ENCODE measurements around the gene UGT1A8.
"Not testable (repeated sequence)": the region's sequence is repeated elsewhere in the genome, so short reads cannot be mapped to it uniquely, and the experiment has no call there.

UGT1A8 gene

DNA sequence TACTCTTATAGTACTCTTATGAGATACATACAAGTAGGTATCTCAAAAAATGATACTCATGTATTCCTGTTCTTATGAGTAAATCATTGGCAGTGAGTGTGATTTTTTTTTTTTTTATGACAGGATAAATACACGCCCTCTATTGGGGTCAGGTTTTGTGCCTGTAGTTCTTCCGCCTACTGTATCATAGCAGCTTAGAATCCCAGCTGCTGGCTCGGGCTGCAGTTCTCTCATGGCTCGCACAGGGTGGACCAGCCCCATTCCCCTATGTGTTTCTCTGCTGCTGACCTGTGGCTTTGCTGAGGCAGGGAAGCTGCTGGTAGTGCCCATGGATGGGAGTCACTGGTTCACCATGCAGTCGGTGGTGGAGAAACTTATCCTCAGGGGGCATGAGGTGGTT lies at the start of gene UGT1A8:
Gene UGT1A8, plus strand, starts transcription at position 158 of the 400 bp plus-strand sequence. Its CDS starts 75 bp downstream, at position 233.
- not testable (repeated sequence) for DNase-seq (ENCODE audit: low spot score)

DNA sequence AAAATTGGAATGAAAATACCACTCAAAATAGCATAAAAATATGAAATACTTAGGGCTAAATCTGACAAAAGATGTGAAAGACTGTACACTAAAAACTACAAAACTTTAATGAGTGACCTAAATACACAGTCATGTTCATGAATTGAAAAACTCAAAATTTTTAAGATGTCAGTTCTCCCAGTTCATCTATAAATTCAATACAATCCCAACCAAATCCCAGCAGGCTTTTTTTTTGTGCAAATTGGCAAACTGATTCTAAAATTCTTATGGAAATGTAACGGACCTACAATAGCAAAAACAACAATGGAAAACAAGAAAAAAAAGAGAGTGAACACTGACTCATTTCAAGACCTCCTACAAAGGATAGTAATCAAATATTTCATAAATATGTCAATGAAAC lies 46.4 kb upstream of the UGT1A8 start:
- no peak for DNase-seq (ENCODE audit: low spot score)

DNA sequence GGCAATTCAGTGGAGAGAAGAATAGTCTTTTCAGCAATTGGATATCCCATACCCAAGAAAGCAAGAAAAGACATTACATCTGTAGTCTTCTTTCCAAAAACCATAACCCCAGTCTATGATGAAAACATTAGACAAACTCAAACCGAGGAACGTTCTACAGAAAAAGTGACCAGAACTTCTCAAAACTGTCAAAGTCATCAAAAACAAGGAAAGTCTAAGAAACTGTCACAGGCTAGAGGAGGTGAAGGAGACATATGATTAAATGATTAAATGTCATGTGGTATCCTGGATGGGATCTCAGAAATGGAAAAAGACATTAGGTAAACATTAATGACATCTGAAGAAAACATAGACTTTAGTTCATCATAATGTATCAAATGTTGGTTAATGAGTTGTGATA lies 46.0 kb upstream of the UGT1A8 start:
- DNase-seq (ENCODE audit: low spot score), result no peak

DNA sequence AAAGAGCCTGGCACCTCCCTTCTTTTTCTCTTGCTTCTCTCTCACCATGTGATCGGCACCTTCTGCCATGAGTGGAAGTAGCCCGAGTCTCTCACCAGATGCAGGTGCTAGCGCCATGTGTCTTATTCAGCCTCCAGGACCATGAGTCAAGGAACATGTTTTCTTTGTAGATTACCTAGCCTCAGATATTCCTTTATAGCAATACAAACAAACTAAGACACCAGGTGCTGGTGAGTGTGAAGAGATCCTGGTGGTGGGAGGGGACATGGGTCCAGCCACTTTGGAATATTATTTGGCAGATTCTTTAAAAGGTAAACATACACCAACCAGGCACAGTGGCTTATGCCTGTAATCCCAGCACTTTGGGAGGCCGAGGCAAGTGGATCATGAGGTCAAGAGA lies 45.0 kb upstream of the UGT1A8 start:
- DNase-seq (ENCODE audit: low spot score), result no peak

DNA sequence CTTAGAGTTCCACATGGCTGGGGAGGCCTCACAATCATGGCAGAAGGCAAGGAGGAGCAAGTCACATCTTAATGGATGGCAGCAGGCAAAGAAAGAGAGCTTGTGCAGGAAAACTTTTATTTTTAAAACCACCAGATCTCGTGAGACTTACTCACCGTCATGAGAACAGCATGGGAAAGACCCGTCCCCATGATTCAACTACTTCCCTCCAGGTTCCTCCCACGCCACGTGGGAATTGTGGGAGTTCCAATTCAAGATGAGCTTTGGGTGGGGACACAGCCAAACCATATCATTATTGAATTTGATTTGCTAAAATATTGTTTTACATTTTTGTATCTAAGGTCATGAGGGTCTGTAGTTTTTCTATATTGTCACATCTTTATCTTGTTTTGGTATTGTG lies 40.1 kb upstream of the UGT1A8 start:
- not testable (repeated sequence) for DNase-seq (ENCODE audit: low spot score)

DNA sequence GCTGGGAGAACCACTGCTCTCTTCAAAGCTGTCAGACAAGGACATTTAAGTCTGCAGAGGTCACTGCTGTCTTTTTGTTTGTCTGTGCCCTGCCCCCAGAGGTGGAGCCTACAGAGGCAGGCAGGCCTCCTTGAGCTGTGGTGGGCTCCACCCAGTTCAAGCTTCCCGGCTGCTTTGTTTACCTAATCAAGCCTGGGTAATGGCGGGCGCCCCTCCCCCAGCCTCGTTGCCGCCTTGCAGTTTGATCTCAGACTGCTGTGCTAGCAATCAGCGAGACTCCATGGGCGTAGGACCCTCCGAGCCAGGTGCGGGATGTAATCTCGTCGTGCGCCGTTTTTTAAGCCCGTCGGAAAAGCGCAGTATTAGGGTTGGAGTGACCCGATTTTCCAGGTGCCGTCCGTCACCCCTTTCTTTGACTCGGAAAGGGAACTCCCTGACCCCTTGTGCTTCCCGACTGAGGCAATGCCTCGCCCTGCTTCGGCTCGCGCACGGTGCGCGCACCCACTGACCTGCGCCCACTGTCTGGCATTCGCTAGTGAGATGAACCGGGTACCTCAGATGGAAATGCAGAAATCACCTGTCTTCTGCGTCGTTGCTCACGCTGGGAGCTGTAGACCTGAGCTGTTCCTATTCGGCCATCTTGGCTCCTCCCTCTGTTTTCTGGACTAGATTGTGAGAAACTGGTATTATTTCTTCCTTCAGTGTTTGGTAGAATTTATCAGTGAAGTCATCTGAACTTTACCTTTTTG lies 34.0 kb upstream of the UGT1A8 start:
- not testable (repeated sequence) for DNase-seq (ENCODE audit: low spot score)

DNA sequence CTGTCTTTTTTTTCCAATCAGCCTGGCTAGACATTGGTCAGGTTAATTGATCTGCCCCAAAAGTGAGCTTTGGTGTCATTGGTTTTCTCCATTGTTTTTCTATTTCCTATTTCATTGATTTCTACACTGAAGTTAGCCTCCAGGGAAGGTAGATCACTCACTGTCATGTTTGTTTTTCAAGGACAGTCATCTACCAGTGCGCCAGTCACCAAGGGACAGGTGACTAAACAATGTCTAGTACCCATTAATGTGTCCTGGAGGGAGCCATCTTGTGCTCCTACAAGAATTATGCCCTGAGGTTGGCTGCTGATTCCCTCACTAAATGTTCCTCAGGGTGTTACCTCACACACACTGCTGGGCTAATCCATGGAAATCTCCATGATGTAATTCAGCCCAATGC lies 33.2 kb upstream of the UGT1A8 start:
- no peak for DNase-seq (ENCODE audit: low spot score)

DNA sequence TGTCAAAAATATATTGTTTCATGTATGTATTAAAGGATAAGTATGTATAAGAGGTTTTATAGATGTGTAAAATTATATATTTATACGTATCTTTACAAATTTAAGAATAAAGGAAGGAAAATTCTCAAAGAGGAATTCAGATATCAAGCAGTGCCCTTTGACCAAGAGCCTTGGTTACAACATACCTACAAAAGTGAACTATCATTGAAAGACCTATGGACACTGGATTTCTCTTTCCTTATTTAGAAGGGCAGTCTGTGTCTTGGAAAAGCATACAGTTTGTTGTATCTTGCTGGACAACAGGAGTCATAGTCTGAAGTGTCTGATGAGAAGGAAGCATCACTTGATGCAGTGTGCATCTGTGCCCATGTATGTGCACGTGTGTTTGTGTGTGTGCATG lies 29.0 kb upstream of the UGT1A8 start:
- DNase-seq (ENCODE audit: low spot score), result no peak

DNA sequence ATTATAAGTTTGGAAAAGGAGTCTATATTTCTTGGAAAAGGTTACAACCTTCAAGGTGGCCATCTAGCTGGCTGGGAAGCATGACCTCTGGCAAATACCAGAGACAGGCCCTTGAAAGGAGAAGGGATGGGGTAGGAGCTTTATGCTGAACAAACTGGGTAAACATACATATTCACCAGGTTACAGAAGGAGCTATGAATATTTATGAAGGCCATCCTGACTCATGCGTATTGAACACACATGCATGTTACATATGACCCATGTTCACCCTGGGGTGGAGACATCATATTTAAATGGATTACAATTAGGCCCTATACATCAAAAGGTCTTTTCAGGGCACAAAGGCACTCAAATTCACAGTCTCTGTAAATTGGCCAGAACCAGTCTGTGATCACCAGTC lies 24.7 kb upstream of the UGT1A8 start:
- DNase-seq (ENCODE audit: low spot score), result not testable (repeated sequence)

DNA sequence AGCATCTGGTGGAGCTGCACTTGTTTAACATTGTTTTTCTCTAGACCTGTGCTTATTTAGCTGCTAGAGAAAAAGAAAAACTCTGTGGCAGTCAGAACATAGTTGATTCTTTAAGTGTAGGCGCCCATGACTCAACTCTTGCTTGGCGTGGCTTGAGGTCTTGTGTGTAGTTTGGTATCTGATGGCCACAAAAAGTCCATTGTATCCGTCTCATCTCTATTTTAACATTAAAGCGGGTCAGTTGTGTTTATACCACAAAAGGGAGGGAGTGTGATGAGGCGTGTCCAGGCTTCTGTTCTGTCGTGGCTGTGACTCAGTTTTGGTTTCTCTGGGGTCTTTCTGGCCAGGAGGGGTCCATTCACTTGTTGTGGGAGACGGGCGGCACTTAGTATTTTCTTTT lies 24.2 kb upstream of the UGT1A8 start:
- no peak for DNase-seq (ENCODE audit: low spot score)

DNA sequence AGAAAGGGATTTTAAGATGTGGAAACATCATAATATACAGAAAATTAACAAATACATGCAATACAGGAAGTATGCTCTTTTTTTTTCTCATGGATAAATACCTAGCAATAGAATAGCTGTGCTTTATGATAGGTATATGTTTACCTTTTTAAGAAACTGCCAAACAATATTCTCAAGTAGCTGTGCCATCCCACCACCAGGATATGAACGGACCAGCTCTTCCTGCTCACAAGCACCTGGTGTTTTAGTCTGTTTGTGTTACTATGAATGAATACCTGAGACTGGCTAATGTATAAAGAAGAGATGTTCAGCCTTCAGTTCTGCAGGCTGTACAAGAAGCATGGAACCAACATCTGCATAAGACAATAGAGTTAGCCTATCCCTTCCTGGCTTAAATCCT lies 19.9 kb upstream of the UGT1A8 start:
- DNase-seq (ENCODE audit: low spot score), result no peak

DNA sequence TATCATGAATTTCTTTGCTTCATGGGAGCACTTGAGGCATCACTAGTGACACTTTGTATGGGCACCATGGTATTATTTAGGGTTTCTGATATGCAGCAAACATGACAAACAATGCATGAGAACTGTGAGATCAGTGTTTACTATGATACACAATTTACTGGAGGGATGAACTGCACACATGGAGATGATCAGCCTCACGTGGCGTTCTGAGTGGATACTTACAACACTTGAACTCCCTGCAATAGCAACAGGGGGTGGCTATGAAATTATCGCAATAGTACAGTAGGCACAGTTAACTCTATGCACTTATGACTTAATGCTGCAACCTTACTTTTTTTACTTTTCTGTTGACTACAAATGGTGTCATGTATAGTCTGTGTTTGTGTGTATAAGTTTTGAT lies 18.5 kb upstream of the UGT1A8 start:
- DNase-seq (ENCODE audit: low spot score), result no peak

DNA sequence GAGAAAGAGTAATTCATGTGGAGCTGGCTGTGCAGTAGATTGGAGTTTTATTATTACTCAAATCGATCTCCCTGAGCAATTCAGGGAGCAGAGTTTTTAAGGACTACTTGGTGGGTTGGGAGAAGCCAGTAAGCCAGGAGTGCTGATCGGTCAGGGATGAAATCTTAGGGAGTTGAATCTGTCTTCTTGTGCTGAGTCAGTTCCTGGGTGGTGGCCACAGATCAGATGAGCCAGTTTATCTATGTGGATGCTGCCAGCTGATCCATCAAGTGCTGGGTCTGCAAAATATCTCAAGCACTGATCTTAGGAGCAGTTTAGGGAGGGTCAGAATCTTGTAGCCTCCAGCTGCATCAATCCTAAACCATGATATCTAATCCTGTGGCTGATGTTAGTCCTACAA lies 17.0 kb upstream of the UGT1A8 start:
- no peak for DNase-seq (ENCODE audit: low spot score)

DNA sequence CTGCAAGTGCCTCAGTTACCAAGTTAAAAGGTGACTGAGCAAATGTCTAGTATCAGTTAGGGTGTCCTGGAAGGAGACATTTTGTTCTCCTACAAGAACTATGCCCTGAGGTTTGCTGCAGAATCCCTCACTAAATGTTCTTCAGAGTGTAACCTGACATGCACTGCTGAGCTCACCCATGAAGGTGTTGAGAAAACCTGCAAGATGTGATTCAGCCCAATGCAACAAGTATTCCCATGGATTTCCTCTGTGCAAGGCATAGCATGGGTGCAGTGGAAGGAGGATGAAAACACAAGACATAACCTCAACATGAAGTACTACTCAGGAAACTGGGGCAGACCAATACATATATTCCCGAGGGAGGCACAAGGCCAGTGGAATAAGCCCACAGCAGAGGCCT lies 15.4 kb upstream of the UGT1A8 start:
- no peak for DNase-seq (ENCODE audit: low spot score)

DNA sequence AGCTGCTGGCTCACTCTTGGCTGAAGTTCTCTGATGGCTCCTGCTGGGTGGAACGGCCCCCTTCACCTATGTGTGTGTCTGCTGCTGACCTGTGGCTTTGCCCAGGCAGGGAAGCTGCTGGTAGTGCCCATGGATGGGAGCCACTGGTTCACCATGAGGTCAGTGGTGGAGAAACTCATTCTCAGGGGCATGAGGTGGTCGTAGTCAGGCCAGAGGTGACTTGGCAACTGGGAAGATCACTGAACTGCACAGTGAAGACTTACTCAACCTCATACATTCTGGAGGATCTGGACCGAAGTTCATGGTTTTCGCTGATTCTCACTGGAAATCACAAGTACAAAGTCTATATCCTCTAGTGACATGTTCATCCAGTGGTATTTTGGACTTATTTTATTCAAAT lies 13.9 kb upstream of the UGT1A8 start:
- DNase-seq (ENCODE audit: low spot score), result no peak

DNA sequence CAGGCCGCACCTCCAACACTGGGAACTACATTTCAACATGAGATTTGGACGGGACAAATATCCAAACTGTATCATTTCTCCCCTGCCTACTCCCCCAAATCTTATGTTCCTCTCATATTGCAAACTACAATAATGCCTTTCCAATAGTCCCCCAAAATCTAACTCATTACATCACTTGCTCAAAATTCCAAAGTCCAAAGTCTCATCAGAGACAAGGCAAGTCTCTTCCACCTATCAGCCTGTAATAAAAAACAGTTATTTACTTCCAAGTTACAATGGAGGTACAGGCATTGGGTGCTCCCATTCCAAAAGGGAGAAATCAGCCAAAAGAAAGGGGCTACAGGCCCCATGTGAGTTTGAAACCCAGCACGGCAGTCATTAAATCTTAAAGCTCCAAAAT lies 12.6 kb upstream of the UGT1A8 start:
- no peak for DNase-seq (ENCODE audit: low spot score)

DNA sequence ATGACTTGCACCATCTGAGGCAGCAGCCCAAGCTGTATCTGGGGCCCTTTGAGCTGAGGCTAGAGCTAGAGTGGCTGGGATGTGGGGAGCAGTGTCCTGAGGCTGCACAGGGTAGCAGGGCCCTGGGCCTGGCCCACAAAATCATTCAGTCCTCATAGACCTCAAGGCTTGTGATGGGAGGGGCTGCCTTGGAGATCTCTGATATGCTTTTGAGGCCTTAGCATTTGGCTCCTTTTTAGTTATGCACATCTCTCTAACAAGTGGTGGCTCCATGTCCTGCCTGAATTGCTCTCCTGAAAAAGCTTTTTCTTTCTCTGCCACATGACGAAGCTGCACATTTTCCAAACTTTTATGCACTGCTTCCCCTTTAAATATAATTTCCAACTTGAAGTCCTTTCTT lies 11.8 kb upstream of the UGT1A8 start:
- no peak for DNase-seq (ENCODE audit: low spot score)

DNA sequence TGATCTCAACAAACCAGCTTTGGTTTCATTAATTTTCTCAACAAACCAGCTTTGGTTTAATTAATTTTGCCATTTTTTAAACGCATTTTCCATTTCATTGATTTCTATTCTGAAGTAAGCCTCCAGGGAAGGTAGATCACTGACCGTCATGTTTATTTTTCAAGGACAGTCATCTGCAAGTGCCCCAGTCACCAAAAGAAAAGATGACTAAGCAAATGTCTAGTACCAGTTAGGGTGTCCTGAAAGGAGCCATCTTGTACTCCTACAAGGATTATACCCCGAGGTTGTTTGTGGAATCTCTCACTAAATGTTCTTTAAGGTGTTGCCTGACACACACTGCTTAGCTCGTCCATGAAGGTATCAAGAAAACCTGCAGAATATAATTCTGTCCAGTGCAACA lies 6.1 kb upstream of the UGT1A8 start:
- DNase-seq (ENCODE audit: low spot score), result no peak

DNA sequence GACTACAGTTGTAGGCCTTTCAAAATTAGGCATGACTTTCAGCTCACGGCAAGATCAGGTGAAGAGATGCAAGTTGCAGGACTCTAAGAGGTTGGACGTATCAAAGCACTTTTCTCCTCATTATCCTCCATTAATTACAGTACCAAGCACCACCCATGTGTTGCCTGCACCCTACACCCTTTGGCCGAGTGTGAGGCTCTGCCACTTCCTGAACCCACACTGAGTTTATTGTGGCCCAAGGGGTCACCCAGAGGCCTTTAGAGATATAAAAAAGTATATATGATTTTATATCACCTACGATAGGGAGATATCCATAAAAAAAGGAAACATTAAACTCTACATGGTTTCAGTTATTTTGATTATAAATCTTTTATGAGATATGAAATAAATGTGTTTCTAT lies 2.8 kb downstream of the UGT1A8 start:
- no peak for DNase-seq (ENCODE audit: low spot score)

DNA sequence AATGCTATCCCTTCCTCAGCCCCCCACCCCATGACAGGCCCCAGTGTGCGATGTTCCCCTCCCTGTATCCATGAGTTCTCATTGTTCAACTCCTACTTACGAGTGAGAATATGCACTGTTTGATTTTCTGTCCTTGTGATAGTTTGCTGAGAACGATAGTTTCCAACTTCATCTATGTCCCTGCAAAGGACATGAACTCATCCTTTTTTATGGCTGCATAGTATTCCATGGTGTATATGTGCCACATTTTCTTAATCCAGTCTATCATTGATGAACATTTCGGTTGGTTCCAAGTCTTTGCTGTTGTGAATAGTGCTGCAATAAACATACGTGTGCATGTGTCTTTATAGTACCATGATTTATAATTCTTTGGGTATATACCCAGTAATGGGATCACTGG lies 4.4 kb downstream of the UGT1A8 start:
- not testable (repeated sequence) for DNase-seq (ENCODE audit: low spot score)

DNA sequence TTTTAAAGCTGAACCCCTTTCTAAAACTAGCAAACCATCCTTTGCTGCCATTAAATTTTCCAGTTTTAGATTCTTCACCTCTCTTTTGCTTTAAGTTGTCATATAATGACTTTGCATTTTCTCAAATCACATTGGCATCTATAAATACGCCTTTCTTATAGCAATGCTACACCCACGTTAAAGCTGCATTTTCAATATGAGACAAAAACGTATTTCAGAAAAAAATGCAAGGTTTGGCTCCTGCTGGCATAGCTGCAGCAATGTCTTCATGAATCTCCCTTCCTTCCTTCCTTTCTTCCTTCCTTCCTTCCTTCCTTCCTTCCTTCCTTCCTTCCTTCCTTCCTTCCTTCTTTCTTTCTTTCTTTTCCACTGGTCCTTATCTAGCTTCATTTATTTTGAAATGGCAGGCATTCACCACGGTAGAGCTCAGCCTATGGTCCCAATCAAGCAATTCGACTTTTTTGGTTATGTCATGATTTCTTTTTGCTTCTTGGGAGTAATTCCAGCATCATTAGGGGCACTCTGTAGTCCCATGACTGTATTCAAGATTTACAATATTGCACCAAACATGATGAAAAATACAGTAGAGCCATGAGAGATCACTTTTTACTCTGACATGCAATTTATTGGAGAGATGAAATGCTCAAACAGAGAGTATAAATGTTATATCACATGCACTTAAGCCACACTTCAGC lies 10.0 kb downstream of the UGT1A8 start:
- no peak for DNase-seq (ENCODE audit: low spot score)

DNA sequence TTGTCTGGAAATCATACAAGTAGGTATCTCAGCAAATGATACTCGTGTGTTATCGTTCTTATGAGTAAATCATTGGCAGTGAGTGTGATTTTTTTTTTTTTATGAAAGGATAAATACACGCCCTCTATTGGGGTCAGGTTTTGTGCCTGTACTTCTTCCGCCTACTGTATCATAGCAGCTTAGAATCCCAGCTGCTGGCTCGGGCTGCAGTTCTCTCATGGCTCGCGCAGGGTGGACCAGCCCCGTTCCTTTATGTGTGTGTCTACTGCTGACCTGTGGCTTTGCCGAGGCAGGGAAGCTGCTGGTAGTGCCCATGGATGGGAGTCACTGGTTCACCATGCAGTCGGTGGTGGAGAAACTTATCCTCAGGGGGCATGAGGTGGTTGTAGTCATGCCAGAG lies 18.9 kb downstream of the UGT1A8 start, which contains the start of gene UGT1A10:
Gene UGT1A10, plus strand, starts transcription at position 143 of the 400 bp plus-strand sequence. Its CDS starts 75 bp downstream, at position 218.
- DNase-seq (ENCODE audit: low spot score), result not testable (repeated sequence)

DNA sequence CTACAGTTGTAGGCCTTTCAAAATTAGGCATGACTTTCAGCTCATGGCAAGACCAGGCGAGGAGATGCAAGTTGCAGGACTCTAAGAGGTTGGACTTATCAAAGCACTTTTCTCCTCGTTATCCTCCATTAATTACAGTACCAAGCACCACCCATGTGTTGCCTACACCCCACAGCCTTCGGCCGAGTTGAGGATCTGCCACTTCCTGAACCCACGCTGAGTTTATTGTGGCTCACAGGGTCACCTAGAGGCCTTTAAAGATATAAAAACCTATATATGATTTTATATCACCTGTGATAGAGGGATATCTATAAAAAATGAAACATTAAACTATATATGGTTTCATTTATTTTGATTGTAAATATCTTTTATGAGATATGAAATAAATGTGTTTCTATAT lies 21.4 kb downstream of the UGT1A8 start:
- no peak for DNase-seq (ENCODE audit: low spot score)

DNA sequence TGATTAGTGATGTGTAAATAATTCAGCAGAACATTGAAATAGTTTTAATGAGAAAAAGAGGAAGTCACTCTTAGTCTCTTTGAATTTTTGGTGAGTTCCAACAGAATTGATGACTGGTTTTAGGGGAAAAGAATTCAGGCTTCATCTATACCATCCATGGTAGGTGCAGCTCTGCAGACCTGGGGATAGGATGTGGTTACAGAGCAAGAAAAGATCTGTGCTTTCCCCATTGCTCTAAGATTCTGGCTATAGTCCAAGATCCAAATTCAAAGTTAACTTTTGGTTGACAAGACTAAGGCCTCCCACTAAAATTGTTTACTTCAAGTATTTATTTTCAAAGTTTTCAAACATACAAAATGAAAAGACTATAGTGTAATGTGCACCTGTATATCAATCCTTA lies 22.4 kb downstream of the UGT1A8 start:
- DNase-seq (ENCODE audit: low spot score), result no peak

Data from activated CD4-positive, alpha-beta T cell treated with anti-CD3 and anti-CD28 coated beads, Interleukin-2, Interleukin-4, amounts not matched to agents 100 ng/mL and 50 ng/mL, durations not matched to agents 16 hours and 8 hours (primary cell).